ENCODE measurements around the gene SLC6A19. TPM values are rescaled to one million over a fixed set of nuclear protein-coding genes. Genes with fewer than 3 reads are reported as not detected.

The SLC6A19 gene
- total and polyA plus RNA-seq, 9 of the 15 experiments (the other 6 are each of a cell fraction or from before 2014, with no cell fraction given): 0.03 to 1.6 (median 0.59) TPM

DNA sequence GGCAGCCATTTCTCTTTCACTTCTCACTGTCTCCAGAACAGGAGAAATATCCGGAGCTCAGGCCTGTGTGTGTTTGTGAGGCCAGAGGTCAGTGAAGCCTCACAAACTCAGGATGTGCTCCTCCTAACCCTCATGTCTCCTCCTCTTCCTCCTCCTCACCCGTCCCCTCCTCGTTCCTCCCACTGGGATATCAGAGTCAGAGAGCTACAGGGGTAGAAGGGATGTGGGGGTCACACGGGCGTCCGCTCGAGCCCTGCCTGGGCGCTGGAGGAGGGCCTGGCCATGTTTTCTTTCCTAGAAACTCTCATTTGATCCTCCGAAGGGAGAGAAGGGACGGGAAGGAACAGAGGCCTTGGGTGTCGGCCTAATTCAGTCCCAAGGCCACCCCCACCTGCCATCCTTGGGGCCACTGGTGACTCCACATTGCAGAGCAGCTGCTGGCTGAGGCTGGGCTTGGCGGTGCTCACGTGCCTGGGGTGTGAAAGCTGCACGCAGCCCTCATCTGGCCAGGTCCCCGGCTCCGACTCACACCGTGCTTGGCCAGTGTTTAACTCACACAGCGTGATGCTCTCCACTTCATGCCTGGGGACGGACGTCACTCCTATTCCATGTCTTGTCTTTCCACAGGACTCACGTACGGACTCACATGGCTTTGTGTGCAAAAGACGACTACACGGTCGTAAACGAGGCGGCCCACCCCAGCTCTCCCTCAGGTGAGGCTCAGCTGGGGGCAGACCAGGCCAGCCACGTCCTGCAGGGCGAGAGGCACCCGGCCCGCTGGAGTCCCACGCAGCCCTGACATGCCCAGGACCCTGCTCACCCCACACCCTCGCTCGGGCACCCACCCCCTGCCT is 22.6 kb upstream of the SLC6A19 start (continued):
- no peak for TF ChIP-seq SIRT6 (IDR thresholded peaks at IDR 0.05; ENCODE audit: low read depth, low read length)
- no peak for TF ChIP-seq ASH1L (IDR thresholded peaks at IDR 0.05; ENCODE audit: borderline replicate concordance, low read depth, partially characterized antibody)
- no peak for TF ChIP-seq ZNF76 (CRISPR knock-in tag; IDR thresholded peaks at IDR 0.05; ENCODE audit: borderline replicate concordance)
- TF ChIP-seq, protein P1, sequence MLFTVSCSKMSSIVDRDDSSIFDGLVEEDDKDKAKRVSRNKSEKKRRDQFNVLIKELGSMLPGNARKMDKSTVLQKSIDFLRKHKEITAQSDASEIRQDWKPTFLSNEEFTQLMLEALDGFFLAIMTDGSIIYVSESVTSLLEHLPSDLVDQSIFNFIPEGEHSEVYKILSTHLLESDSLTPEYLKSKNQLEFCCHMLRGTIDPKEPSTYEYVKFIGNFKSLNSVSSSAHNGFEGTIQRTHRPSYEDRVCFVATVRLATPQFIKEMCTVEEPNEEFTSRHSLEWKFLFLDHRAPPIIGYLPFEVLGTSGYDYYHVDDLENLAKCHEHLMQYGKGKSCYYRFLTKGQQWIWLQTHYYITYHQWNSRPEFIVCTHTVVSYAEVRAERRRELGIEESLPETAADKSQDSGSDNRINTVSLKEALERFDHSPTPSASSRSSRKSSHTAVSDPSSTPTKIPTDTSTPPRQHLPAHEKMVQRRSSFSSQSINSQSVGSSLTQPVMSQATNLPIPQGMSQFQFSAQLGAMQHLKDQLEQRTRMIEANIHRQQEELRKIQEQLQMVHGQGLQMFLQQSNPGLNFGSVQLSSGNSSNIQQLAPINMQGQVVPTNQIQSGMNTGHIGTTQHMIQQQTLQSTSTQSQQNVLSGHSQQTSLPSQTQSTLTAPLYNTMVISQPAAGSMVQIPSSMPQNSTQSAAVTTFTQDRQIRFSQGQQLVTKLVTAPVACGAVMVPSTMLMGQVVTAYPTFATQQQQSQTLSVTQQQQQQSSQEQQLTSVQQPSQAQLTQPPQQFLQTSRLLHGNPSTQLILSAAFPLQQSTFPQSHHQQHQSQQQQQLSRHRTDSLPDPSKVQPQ (CRISPR knock-in tag; IDR thresholded peaks at IDR 0.05; ENCODE audit: borderline replicate concordance): no peak
- TF ChIP-seq ZNF324 (CRISPR knock-in tag; IDR thresholded peaks at IDR 0.05): no peak
- TF ChIP-seq, protein P2, sequence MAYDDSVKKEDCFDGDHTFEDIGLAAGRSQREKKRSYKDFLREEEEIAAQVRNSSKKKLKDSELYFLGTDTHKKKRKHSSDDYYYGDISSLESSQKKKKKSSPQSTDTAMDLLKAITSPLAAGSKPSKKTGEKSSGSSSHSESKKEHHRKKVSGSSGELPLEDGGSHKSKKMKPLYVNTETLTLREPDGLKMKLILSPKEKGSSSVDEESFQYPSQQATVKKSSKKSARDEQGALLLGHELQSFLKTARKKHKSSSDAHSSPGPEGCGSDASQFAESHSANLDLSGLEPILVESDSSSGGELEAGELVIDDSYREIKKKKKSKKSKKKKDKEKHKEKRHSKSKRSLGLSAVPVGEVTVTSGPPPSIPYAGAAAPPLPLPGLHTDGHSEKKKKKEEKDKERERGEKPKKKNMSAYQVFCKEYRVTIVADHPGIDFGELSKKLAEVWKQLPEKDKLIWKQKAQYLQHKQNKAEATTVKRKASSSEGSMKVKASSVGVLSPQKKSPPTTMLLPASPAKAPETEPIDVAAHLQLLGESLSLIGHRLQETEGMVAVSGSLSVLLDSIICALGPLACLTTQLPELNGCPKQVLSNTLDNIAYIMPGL (CRISPR knock-in tag; IDR thresholded peaks at IDR 0.05): no peak
- TF ChIP-seq, protein P3, sequence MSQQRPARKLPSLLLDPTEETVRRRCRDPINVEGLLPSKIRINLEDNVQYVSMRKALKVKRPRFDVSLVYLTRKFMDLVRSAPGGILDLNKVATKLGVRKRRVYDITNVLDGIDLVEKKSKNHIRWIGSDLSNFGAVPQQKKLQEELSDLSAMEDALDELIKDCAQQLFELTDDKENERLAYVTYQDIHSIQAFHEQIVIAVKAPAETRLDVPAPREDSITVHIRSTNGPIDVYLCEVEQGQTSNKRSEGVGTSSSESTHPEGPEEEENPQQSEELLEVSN (IDR thresholded peaks at IDR 0.05; ENCODE audit: borderline replicate concordance in 1 of 2, extremely low read depth in 1 of 2, insufficient read depth in 1 of 2, insufficient read length in 1 of 2, low read depth in 1 of 2, low read length in 1 of 2, poor library complexity in 1 of 2, severe bottlenecking in 1 of 2): peak in 1 of 2 experiments; percentile 48
- TF ChIP-seq NFE2 (IDR thresholded peaks at IDR 0.05; ENCODE audit: low read depth): no peak
- no peak for TF ChIP-seq PHB (CRISPR knock-in tag; IDR thresholded peaks at IDR 0.05)
- TF ChIP-seq ILF3 (IDR thresholded peaks at IDR 0.05; ENCODE audit: borderline replicate concordance): no peak
- TF ChIP-seq, protein P4, sequence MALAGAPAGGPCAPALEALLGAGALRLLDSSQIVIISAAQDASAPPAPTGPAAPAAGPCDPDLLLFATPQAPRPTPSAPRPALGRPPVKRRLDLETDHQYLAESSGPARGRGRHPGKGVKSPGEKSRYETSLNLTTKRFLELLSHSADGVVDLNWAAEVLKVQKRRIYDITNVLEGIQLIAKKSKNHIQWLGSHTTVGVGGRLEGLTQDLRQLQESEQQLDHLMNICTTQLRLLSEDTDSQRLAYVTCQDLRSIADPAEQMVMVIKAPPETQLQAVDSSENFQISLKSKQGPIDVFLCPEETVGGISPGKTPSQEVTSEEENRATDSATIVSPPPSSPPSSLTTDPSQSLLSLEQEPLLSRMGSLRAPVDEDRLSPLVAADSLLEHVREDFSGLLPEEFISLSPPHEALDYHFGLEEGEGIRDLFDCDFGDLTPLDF (CRISPR knock-in tag; IDR thresholded peaks at IDR 0.05): no peak
- TF ChIP-seq ZNF699 (CRISPR knock-in tag; IDR thresholded peaks at IDR 0.05; ENCODE audit: insufficient replicate concordance): no peak
- no peak for TF ChIP-seq RBM22 (IDR thresholded peaks at IDR 0.05; ENCODE audit: low read depth, low read length, poor library complexity, severe bottlenecking)
- TF ChIP-seq FOXJ3 (CRISPR knock-in tag; IDR thresholded peaks at IDR 0.05): no peak
- no peak for TF ChIP-seq STAG1 (CRISPR knock-in tag; IDR thresholded peaks at IDR 0.05; ENCODE audit: borderline replicate concordance)
- no peak for TF ChIP-seq CHD1 (IDR thresholded peaks at IDR 0.05; ENCODE audit: low read length)
- no peak for TF ChIP-seq ZNF3 (CRISPR knock-in tag; IDR thresholded peaks at IDR 0.05)
- no peak for TF ChIP-seq ZNF232 (CRISPR knock-in tag; IDR thresholded peaks at IDR 0.05)
- peak; percentile 90 for TF ChIP-seq BHLHE40 (IDR thresholded peaks at IDR 0.05; ENCODE audit: low read length)

Data from K562 (cell line).